CD4-positive, alpha-beta T cell (primary cell): Measurements from ENCODE around the gene STK32C. TPM values are rescaled to one million over a fixed set of nuclear protein-coding genes. Genes with fewer than 3 reads are reported as not detected.

Source experiments
- ATAC-seq: fragments of 200-7000 bp; cut with Tn5 transposase; one replicate; pipeline ENCODE4 v1.10.0; 2022; ENCODE audit warnings: mild to moderate bottlenecking; ENCODE audit not compliant: poor library complexity
- CTCF ChIA-PET: fragments of 350-600 bp; sonication (Branson Sonifier 250); formaldehyde crosslinking; loops from one replicate; lab custom pipeline; 2021; ENCODE audit warnings: antibody characterized with exemption, inconsistent platforms; lab: Charles Lee
- POLR2A ChIA-PET: fragments of 350-600 bp; sonication (Branson Sonifier 250); formaldehyde crosslinking; loops from one replicate; lab custom pipeline; 2021; ENCODE audit warnings: antibody characterized with exemption, inconsistent platforms; lab: Charles Lee
- DNase-seq, 14 experiments: peaks; one replicate each; pipeline ENCODE4 v3.0.0-alpha.2; 2013 to 2020; ENCODE audit warnings: mixed read lengths in 2 of 14
- H3K27ac ChIP-seq, 2 donors: one replicate each; pipeline versions ENCODE4 v1.5.1 to v1.7.0; 2013; ENCODE audit warnings: low read length in 2 of 2, low read depth in 1 of 2, mild to moderate bottlenecking in 1 of 2
- H3K27me3 ChIP-seq, 2 experiments: 1 replicate in 1 of 2; 2 replicates in 1 of 2; pipeline versions ENCODE4 v1.6.1 to v1.7.0; 2013; ENCODE audit warnings: low read length in 2 of 2, control low read depth in 1 of 2, mild to moderate bottlenecking in 1 of 2, moderate library complexity in 1 of 2; ENCODE audit not compliant: insufficient read depth in 2 of 2, control insufficient read depth in 1 of 2
- H3K36me3 ChIP-seq: one replicate; pipeline ENCODE4 v1.6.1; 2013; ENCODE audit warnings: low read length, control low read depth; ENCODE audit not compliant: insufficient read depth
- H3K4me1 ChIP-seq: one replicate; pipeline ENCODE4 v1.6.1; 2013; ENCODE audit warnings: low read length, control low read depth; ENCODE audit not compliant: insufficient read depth
- H3K4me3 ChIP-seq: one replicate; pipeline ENCODE4 v1.5.1; 2013; ENCODE audit warnings: mild to moderate bottlenecking, low read length, moderate library complexity
- H3K9me3 ChIP-seq, 2 experiments: 1 replicate in 1 of 2; 2 replicates in 1 of 2; pipeline versions ENCODE4 v1.6.1 to v1.7.0; 2013; ENCODE audit warnings: low read length in 2 of 2, mild to moderate bottlenecking in 2 of 2, control low read depth in 1 of 2, moderate library complexity in 1 of 2; ENCODE audit not compliant: control insufficient read depth in 1 of 2, insufficient read depth in 1 of 2
- H3K27ac Mint-ChIP-seq: one replicate; pipeline ENCODE4 v1.8.0; 2020; ENCODE audit warnings: mixed read lengths
- H3K27me3 Mint-ChIP-seq: one replicate; pipeline ENCODE4 v1.8.0; 2021; ENCODE audit warnings: mixed read lengths
- H3K36me3 Mint-ChIP-seq: one replicate; pipeline ENCODE4 v1.8.0; 2021; ENCODE audit warnings: low read depth, mixed read lengths
- H3K4me1 Mint-ChIP-seq: one replicate; pipeline ENCODE4 v1.8.0; 2021; ENCODE audit warnings: low read depth, mixed read lengths
- H3K4me3 Mint-ChIP-seq: one replicate; pipeline ENCODE4 v1.8.0; 2020; ENCODE audit warnings: mild to moderate bottlenecking, mixed read lengths
- H3K9me3 Mint-ChIP-seq: one replicate; pipeline ENCODE4 v1.8.0; 2020; ENCODE audit warnings: mixed read lengths
- intact Hi-C, 2 experiments: fragments of 100-400 bp; cut with DNase I in 1 of 2; cut with micrococcal nuclease in 1 of 2; formaldehyde crosslinking; loops; one replicate each; pipeline versions ENCODE4 v1.15.1 to v1.9.0; 2023 to 2025; cut with DNase I, micrococcal nuclease
- total RNA-seq, 174 experiments: library from RNA in 2 of 174; stranded (reverse) in 2 of 174; gene quantifications; one replicate each; pipeline ENCODE4 v1.2.3 and lab custom pipeline; 2021 to 2026
- TF ChIP-seq, protein P1 (sequence below): fragments of 200-600 bp; IDR thresholded peaks from one replicate; pipeline ENCODE4 v1.8.0; 2022; ENCODE audit warnings: antibody characterized with exemption, mild to moderate bottlenecking

The STK32C gene
- total RNA-seq, 2 experiments from 2014 or later = 4.9 to 5.2 TPM

DNA sequence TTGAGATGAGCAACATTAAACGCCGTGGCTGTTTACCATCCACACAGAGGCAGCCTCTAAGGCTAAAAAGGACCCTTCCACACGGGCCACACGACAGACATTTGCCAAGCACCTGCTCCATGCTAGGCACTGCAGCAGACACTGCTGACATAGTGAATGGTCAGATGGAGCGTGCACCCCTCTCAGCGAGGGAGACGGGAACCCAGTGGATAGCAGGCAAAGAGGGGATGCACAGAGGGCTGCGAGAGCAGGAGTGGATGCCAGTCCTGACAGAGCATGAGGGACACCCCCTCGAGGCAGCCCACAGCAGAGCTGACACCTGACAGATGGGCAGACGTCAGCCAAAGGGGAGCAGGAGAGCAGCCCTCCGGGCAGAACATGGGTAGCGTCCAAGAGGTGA lies 5.6 kb upstream of the STK32C start:
- H3K9me3 ChIP-seq = no peaks in the 10 kb centered on the region
- H3K4me1 ChIP-seq = peaks cover 6% of the 10 kb centered on the region
- intact Hi-C loops = no loop called here
- no peak overlapping the region for H3K27ac ChIP-seq
- POLR2A ChIA-PET = no interaction called here
- Mint-ChIP-seq H3K27me3 (no peaks in the 10 kb centered on the region), H3K9me3 (no peaks in the 10 kb centered on the region), H3K27ac (no peak overlapping the region), H3K4me1 (no peaks in the 10 kb centered on the region), H3K36me3 (no peaks in the 10 kb centered on the region), H3K4me3 (no peak overlapping the region)
- no peak overlapping the region for H3K4me3 ChIP-seq
- ATAC-seq (no peak), DNase-seq (no peak)
- H3K27me3 ChIP-seq = no peaks in the 10 kb centered on the region
- CTCF ChIA-PET = no interaction called here
- TF ChIP-seq, protein P1, sequence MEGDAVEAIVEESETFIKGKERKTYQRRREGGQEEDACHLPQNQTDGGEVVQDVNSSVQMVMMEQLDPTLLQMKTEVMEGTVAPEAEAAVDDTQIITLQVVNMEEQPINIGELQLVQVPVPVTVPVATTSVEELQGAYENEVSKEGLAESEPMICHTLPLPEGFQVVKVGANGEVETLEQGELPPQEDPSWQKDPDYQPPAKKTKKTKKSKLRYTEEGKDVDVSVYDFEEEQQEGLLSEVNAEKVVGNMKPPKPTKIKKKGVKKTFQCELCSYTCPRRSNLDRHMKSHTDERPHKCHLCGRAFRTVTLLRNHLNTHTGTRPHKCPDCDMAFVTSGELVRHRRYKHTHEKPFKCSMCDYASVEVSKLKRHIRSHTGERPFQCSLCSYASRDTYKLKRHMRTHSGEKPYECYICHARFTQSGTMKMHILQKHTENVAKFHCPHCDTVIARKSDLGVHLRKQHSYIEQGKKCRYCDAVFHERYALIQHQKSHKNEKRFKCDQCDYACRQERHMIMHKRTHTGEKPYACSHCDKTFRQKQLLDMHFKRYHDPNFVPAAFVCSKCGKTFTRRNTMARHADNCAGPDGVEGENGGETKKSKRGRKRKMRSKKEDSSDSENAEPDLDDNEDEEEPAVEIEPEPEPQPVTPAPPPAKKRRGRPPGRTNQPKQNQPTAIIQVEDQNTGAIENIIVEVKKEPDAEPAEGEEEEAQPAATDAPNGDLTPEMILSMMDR = no peak
- H3K36me3 ChIP-seq = no peaks in the 10 kb centered on the region

DNA sequence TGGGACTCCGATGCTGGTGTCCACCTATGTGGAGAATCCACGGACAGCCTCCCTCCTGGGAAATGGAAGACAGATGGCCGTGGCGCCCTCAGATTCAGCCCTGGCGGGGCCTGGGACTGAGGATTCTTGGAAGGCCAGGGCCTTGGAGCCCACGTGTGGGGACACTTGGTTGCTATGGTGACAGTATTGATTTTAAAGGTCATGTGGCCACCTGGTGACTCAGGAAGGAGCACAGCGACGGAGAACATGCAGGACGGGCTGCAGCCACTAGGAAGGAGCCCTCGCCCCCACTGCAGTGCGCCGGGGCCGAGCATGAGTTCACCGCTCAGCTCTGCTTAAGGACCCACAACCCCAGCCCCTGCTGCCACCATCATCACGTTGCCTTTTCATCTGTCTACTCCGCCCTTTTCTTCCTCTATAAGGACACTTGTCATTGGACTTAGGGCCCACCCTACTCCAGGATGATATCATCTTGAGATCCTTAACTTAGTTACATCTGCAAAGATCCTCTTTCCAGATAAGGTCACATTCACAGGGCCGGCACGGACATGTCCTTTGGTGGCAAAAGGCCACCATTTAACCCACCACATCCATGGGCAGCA lies 3.7 kb upstream of the STK32C start:
- Histone ChIP-seq H3K4me1 (peaks cover 12% of the 10 kb centered on the region), H3K9me3 (no peaks in the 10 kb centered on the region), H3K36me3 (no peaks in the 10 kb centered on the region), H3K4me3 (no peak overlapping the region), H3K27me3 (no peaks in the 10 kb centered on the region), H3K27ac (no peak overlapping the region)
- Mint-ChIP-seq H3K27me3 (no peaks in the 10 kb centered on the region), H3K4me1 (peaks cover 6% of the 10 kb centered on the region), H3K27ac (no peak overlapping the region), H3K4me3 (no peak overlapping the region), H3K9me3 (no peaks in the 10 kb centered on the region), H3K36me3 (no peaks in the 10 kb centered on the region)
- ChIA-PET CTCF (no interaction called here), POLR2A (no interaction called here)
- ATAC-seq (no peak), DNase-seq (no peak)
- intact Hi-C loops = no loop called here
- TF ChIP-seq, protein P1 = no peak

DNA sequence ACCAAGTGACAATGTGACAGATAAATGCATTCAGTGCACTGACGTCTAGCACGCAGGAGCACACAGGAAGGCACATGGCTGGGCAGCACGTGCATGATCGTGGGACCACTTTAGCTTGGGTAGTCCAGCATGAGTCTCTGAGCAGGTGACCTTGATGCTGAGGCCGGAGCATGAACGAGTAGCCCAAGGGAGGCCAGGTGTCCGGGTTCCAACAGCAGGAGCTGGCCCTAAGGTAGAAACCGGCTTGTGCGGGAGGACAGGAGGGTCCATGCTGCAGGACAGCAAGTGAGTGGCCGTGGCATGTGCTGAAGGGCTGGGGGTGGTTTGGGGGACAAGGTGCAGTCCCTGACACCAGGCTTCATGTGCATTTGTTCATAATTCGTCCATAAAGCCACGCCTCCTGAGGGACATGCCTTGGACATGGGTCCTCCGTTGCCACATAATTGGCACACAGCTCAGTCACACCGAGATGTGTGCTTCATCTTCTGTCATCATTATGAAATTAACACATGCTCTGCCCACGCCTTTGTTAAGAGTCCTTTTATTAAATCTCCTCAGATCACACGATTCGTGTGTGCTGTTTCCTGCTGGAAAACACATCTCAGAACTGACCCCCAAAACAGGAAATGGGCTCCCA lies 3.1 kb upstream of the STK32C start:
- Histone ChIP-seq H3K4me1 (peaks cover 16% of the 10 kb centered on the region), H3K4me3 (no peak overlapping the region), H3K9me3 (no peaks in the 10 kb centered on the region), H3K27ac (no peak overlapping the region), H3K36me3 (no peaks in the 10 kb centered on the region), H3K27me3 (no peaks in the 10 kb centered on the region)
- H3K27ac Mint-ChIP-seq = no peak overlapping the region
- H3K27me3 Mint-ChIP-seq = no peaks in the 10 kb centered on the region
- TF ChIP-seq, protein P1 = no peak
- ChIA-PET CTCF (no interaction called here), POLR2A (no interaction called here)
- no peaks in the 10 kb centered on the region for H3K36me3 Mint-ChIP-seq
- intact Hi-C loops = no loop called here
- peaks cover 12% of the 10 kb centered on the region for H3K4me1 Mint-ChIP-seq
- H3K9me3 Mint-ChIP-seq = no peaks in the 10 kb centered on the region
- peak overlapping the region; percentile 65 for H3K4me3 Mint-ChIP-seq
- ATAC-seq (no peak), DNase-seq (peak in 1 of 14 experiments; percentile 30)
